HG03575 (cell line): ENCODE data around the gene RNF157.

ENCODE experiments used
- ATAC-seq: cut with Tn5 transposase; IDR thresholded peaks from one replicate; pipeline ENCODE4 v1.9.1; 2021; ENCODE audit not compliant: unreplicated experiment, insufficient number of reproducible peaks, low FRiP score; ENCODE audit errors: extremely low read depth

The RNF157 gene

DNA sequence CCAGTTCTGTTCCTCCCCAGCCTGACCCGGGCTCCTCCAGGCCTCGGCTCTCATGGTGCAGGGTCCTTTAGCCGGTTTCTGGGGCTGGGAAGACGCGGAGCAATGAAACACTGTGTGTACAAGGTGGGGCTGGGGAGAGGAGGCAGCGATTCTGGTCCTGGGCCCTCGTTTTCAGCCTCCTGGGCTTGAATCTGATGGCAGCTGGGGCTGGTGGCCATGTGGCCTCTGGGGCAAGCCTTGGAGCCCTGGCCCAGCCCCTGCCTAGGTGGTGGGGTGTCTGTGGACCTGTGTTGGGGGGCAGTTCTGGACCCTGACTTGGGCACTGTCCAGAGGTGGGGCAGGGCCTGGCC lies 103.3 kb downstream of the RNF157 start:
- ATAC-seq = no peak

DNA sequence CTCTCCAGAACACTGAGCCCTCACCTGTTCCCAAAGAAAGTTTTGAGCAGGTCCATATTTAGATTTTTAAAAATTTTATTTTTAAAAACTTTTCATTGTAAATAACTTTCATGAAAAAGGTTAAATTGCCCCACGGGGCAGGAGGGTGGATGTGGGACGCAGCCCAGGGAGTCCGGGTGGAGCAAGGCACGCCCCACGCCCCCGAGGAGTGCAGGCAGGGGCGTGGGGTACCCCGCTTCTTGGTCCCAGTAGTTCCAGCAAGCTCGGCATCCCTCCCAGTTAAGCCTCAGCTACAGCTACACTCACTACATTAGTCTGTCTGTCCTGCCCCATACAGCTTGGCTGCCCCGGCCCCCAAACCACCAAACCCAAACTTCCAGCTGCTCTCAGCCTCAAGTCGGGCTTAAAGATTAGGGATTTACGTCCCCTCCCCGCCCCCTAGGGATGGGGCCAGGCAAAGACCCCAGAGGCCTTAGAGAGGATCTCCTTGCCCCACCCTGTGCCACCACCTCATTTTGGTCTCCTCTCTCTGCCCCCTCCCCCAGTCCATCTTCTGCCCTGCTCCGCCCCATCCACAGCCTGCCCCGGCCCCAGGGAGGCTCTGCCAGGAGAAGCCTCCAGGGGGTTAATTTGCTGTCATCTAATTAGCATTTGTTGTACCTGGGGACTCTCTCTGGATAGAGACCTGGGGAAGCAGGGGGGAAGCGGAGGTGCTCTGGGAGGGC lies 103.9 kb downstream of the RNF157 start:
- ATAC-seq = no peak

DNA sequence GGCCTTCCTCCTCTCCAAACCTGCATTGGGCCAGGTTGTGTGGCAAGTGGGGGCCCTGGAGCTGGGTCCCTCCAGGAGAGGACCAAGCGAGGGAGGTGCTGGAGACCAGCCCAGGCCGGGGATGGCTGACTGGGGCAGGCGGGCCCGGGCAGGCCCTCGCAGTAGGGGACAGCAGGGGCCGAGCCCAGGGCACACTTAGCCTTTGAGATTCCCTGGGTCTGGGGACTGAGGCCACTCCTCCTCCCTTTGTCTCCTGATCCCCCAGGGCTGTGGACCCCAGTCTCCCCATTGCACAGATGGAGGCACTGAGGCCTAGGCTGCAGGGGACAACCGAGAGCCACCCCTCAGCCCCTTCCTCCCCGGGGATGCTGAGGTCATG lies 104.5 kb downstream of the RNF157 start:
- no peak for ATAC-seq

DNA sequence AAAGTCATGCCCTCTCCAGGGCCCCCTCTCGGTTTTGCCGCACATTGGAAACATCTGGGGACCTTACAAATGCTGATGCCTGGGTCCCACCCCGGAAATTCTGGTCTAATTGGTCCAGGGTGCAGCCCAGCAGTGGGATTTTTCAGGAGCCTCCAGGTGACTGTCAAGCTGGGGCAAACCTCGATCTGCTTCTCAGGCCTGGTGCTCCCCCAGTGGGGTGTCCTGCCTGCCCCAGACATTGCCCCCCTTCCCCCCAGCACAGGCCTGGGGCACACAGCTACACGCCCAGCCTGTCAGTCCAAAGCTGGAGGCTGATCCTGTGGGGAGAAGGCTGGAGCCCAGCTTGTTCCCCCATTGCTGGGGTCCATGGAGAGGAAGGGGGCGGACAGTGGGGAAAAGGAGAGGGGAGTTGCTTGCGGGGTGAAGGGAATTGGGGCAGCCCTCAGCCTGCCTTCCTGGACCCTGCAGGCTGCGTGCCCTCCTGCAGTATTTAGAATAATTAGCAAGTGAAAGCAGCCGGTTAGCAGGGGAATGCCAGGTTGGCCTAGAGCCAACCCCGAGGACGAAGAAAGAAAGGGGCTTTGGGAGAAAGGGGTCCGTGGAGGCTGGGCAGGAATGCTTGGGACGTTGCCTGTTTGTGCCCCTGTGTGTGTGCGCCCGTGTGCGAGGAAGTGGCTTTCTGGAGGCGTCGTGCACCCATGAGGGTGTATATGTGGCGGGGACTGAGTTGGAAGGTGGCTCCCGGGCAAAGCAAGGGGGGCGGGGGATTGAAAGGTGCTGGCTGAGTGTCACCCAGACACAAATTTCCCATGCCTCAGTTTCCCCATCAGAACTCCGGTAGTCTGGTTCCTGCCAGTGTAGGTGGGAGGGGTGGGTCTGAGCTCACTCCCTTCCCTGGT lies 105.1 kb downstream of the RNF157 start:
- no peak for ATAC-seq

DNA sequence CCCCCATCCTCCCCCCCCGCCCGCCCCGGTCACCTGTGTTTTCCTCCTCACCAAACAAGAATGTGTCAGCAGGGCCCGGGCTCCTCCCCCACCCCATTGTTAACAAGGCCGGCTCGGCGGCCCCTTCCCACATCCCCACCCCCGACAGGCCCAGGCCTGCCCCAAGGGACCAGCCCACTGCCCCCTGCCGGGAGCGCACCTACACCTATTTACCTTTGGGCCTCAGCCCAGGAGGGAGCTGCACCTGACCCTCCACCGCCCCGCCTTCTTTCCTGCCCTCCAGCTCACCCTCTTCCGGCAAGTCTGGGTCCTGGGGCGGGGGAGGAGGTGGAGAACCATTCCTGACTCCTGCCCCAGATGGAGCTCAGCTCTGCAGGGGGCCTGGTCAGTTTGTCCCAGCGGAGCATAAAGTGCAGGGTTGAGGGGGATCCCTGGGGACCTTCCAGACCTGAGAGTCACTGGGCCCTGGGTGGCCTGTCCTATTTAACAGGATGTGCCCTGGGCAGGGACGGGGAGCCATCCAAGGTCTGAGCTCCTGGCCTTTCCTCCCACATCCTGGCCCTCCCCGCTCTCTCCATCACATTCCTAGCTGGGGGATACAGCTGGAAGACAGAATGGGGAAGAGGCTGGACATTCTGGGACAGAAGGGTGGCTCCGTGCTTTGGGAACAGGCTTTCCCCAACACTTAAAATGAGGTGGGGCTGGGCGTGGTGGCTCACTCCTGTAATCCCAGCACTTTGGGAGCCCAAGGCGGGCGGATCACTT lies 107.5 kb downstream of the RNF157 start:
- ATAC-seq = no peak

DNA sequence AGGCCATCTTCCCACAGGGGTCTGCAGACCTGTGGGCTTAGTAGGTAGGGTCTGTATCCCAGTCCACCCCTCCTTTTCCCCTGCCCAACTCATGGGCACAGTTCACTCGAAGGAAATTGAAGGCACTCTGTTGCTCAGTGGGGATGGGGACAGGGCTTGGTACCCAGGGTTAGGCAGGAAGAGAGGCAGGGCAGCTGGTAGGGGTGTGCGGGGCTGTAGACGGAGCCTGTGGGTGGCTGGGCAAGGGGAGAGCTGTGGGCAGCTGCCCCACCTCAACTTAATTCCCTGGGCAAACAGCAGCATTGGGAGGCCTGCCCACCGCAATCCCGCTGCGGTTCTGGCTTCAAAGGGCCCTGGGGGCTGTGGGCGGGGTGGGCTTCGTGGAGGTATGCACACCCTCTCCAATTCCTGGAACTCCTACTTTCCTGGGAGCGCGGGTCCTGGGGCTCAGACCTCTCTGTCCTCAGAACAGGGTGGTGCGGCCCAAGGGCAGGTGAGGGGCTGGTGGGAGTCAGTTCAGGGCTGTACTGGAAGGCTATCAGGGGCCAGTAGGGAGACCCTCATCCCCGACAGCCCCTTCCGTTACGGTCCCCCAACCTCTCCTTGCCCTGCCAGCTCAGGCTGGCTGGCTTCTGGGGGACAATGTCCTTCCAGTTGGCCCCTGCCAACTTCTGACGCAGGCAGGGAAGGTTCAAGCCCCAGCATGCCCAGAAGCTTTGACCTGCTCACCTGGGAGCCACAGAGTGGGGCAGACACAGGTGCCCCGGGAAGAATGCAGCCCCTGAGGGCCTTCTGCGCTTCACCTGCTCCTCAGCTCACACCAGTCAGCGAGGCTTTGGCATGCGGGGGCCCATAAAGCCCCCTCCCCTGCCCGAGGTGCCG lies 108.4 kb downstream of the RNF157 start:
- ATAC-seq = no peak

DNA sequence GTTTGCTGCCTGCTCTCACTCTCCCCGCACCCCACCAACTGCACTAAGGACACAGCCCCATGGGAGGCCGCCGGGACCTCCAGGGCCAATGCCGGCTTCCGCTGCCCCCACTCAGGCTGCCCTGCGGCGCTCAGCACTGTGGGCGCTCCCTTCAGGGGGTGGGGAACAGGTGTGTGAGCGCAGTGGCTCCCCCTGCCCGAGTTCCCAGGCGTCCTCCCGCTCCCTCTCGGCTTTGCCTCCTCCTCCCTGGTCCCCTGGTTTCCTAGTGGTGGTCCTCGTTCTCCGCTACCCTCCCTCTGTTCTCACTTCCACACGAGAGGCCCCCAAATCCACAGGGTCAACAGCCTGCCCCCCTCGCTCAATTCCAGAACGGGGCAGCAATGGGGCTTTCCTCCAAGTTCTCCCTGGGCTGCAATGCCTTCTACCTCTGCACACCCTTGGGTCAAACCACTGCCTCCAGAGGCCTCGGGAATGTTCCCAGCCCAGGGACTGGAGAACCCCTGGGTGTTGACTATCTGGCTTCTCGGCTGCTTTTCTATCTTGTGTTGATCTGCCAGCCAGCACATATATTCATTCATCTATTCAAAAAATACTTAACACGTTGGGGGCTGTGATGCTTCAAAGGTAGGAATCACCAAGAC lies 109.1 kb downstream of the RNF157 start:
- no peak for ATAC-seq

DNA sequence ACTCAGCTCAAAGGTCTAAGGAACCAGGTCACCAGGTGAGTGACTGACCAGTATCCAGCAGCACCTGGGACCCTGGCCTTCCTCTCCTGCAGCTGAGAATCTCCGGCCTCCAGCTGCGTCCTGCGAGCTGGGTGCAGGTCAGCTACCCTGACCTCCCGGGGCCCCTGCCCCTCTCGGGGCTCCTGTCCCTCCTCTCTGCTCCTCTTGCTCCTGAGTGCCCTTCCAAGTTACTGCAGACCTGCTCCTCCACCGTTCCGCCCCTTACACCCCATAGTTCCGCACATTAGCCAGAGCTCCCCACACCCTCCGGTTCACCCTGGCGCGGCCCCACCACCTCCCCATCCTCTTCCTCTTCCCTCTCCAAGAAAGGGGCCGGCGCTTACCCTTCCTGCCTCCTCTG lies 109.8 kb downstream of the RNF157 start:
- no peak for ATAC-seq

DNA sequence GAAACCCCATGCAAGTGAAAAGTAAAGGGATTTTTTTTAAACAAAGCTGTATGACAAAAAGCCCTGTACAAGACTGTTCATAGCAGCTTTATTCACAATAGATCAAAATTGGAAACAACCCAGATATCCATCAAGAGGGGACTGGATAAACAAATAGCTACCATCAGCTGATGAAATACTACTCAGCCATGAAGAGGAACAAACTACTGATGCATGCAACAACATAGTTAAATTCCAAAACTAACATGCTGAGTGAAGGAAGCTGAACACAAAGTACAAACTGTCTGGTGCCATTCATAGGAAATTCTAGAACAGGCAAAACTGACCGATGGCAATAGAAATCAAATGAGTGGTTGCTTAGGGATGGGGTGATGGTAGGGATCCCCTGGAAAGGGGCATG lies 114.4 kb downstream of the RNF157 start:
- ATAC-seq = no peak

DNA sequence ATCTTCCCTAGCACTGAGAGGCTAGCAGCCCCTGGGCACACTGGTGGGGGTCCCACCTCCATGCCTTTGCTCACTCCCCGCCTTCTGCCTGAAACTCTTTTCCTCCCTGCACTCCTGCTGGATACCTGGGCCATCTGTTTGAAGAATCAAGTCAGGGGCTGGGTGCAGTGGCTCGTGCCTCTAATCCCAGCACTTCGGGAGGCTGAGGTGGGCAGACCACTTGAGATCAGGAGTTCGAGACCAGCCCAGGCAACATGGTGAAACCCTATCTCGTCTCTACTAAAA lies 115.0 kb downstream of the RNF157 start:
- no peak for ATAC-seq

DNA sequence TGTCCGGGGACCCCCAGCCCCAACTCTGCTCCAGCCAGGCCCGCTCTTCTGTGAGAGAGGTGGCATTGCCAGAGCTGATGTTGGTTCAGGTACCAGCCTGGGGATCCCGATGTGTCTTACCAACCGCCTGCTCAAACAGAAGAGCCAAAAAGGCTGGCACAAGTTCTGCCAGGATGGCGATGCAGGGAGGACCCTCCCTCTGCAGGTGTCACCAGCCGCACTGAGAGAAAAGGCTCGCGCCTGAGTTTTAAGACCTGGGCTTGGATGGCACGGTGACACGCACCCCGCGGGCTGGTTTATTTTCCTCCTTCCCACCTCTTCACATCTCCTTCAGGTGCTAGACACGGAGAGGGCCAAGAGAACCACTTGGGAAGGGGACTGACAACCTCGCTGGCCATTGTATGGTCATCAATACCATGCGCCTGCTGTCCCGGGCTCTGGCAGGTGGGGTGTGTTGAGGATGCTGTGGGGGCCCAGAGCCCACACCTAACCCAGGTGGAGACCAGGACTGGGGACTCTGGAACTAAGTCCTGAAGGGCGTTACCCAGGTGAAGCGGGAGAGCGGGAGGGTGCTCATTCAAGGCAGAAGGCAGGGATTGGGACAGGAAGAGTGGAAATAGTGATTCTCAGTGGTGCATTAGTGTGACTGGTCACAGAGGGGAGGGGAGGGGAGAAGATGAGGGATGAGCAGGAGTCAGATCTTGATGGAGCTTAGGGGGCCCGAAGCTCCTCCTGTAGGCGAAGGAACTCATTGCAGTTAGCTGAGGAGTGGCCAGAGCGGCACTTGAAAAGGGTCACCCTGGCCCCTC lies 115.5 kb downstream of the RNF157 start:
- ATAC-seq = no peak

DNA sequence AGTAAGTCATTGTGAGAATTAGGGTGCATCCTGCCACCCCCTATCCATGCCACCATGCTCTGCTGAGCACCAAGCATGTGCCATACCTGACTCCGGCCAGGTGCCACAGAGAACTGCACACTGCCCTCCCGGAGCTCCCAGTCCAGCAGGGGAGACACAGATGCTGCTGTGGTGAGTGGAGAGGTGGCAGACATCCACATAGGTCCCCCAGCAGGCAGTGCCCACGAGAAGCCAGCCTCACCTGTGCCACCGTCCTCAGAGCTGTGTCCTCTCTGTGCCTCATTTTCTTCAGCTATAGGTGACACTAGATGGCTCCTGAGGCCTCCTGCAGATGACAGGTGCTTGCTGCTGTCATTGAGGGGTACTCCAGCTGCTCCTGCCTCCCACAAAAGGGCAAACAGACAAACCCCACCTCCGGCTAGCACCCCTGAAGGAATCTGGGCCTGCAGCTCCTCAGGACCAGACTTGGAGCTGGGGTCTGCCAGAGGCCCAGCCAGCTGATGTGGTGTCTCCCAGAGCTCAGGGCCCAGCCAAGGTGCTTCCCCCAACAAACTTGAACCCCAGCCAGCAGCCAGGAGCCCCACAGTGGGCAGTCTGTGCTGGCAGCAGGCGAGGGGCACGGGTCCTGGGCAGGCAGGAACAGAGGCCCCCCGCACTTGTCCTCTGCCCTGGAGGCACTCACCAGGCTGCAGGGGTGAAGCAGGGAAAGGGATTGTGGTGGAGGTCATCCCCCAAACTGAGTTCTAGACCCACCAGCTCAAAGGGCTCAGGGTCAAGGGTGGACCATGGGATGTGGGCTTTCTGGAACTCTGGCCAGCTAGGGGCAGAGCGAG lies 116.3 kb downstream of the RNF157 start:
- no peak for ATAC-seq

DNA sequence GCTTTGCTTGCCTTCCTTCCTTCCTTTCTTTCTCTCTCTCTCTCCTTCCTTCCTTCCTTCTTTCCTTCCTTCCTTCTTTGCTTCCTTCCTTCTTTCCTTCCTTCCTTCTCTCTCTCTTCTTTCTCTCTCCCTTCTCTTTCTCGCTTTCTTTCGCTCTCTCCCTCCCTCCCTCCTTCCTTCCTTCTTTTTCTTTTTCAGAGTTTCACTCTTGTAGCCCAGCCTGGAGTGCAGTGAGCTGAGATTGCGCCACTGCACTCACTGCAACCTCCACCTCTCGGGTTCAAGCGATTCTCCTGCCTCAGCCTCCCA lies 117.1 kb downstream of the RNF157 start:
- ATAC-seq = no peak

DNA sequence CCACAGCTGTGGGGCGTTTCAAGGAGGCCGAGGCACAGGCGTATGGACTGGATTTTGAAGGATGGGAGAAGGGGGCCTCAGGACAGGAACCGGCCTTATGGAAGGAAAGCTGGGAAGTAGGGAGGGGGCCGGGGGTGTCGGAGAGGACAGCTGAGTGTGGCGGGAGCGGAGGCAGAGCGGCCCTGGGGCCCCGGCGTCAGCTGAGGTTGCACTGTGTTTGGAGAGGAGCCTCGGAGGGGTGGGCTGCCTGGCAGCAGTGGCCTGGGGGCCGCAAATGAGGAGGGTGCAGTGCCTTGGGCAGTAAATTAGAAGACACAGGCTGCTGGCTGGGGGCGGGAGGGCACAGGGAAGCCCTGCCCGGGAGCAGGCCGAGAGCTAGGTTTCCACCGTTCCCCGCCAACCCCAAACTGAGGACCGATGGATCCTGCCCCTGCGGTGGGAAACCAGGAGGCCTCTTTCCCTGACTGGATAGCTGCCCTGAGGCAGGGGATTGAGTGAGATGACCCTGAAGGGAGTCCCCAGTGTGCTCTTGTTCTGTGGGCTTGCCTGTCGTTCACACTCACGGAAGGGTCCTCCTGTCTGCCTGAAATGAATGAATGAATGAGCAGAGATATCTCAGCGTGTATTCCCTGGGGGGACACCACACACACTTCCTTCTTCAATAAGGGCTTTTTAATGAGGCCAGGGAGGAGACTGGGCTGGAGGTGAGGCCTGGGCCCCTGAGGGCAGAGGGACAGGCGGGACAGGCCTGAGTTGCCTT lies 117.7 kb downstream of the RNF157 start:
- ATAC-seq = no peak

DNA sequence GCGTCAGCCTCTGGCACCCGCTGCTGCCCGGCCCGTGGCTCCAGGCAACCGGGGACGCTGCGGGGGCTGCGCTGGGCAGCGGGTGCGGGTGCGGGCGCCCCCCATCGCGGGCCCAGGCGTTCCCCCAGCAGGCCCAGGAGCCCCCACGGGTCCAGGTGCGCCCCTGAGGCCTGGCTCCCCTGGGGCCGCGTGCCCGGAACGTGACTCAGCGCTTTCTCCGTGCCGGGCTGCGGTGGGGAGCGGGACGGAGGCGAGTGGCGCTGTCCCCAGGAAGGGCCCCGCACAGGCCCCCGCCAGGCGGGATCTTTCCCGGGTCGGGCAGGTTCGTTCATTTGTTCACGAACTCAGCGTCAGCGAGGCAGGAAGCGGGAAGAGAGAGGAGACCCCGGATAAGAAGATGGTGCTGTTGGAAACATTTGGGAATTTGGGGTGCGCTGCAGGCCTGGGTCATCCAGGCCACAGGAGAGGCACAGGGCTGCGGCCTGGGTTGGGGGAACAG lies 118.3 kb downstream of the RNF157 start:
- no peak for ATAC-seq

DNA sequence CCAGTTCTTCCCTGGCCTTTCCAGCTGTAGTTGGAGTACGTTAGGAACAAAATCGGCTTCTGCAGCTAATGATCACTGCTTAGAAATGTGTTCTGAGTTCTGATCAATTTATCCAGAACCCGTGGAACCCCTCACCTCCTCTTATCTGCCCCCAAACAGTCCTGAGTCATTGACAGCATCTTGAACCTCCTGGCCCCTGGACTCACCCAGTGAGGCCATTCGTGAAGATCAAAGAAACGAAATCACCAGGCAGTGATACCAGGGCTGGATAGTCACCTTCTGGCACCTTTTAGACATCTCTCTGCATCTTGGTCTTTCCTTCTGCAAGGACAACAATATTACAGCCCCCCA lies 119.7 kb downstream of the RNF157 start:
- no peak for ATAC-seq
